ENCODE data around the gene IYD.

Gene IYD

DNA sequence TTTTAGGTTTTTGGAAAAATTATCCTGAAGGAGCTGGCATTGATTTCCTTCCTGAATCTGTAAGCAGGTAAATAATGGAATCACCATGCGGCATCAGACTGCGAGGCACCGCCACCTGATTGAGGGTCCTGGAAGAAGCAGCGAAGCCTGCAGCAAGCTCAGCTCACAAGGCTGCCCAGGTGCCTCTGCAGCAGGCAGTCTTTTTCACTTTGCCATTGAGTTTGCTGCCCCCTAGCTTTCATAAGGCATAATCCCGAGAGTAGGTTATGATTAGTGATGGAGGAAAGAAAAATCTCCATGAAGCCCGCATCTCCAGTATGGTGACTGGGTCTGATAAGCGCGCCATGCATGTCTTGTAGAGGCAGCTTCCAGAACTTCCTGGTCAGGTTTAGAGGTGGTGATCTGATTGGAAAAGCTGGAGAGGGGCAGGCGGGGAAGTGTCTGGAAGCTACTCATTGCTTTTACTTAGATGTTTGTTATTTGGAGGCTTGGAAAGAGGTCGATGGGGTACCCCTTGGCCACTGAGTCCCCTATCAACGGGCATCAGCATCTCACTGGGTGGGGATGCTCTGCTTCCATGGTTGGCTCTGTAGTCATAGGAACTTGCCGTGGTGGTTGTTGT, 26.7 kb downstream of the IYD start:
- DNase-seq (ENCODE audit: low read depth) = no peak

DNA sequence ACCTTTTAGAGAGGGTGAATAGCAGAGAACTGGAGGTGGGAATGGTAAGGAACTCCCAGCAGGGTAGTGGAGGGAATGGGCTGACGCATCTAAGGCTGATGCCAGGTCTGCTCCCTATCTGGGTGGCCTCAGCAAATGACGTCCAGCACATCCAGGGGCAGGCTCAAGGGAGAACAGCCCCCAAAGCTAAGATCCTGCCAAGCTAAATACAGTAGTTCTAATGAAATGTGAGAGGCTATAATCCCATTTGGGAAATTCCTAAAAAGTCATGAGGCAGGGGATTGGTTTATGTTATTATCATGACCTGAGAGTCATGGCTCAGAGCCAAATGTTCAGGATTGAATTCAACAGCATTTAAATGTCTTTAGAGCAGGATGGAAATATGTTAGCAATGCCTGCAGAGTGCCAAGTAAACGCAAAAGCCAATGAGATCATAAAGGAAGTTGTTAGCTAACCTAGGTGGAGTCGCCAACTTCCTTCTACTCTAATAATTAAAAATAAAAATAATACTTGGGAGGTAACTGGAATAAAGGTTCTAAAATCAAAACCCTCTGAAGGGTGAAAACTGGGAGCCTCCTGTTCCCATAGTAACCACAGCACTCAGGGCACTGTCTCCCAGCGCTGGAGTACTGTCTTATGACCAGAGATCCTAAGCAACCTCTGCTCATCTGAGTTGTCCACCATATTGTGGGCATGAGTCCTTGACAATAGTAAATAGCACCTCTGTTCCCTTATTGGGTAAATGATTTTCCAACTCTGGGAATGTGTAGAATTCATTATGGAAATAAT, 34.8 kb downstream of the IYD start:
- DNase-seq (ENCODE audit: low read depth) = no peak

DNA sequence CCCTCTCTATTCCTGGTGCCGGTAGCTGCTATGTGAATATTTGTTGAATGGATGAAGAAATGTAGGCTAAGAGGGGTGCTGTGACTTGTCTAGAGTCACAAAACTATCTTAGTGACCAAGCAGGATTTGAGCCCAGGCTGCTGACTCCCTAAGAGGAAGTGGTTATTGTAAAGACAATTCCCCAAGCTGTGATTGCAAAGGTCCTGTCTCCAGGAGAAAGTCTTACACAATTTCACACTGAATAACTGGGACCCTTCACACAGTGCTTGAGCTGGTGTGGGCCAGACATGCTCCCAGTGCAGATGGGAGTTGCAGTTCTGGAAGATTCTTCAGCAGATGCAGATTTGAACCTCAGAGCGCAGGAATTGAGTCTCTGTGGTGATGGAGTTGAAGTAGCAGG, 38.1 kb downstream of the IYD start:
- DNase-seq (ENCODE audit: low read depth) = no peak

DNA sequence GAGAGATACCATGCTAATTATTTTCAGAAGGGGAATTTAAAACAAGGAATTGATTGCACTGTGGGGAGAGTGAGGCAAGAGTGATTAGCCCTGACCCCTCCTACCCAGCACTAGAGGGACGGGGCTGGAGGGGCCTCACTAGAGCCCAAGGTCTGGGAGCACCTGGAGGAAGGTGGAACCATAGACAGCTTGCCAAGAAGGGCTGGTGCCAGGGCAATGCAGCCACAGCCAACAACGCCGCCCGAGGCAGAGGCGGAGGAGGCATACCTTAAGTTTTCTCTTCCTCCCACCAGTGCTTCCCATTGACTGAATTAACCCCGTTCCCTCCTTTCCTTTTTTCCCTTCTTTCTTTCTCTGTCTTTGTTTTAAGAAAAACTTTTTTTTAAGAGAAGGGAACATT, 40.0 kb downstream of the IYD start:
- DNase-seq (ENCODE audit: low read depth) = no peak

DNA sequence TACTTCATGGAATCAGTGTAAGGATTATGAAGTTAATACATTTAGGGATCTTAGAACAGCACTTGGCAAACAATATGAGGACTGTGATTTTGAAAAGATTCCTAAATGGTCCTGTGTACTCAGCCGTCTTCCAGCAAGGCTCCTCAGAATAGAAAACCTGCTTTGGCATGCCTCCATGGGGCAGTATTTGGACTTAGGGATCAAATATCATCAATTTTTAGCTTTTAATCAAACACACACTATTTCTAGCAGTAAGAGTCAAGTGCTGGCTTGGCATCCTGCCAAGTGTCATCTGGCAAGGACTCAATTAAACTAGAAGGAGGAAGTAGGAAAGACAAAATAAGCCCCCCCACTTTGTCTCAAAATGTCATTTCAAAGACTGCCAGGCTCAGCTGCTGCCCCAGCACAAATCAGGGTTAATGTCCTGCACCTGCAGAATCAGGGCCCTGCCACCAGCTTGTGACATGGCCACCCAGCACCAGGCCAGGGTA, 40.8 kb downstream of the IYD start:
- no peak for DNase-seq (ENCODE audit: low read depth)

DNA sequence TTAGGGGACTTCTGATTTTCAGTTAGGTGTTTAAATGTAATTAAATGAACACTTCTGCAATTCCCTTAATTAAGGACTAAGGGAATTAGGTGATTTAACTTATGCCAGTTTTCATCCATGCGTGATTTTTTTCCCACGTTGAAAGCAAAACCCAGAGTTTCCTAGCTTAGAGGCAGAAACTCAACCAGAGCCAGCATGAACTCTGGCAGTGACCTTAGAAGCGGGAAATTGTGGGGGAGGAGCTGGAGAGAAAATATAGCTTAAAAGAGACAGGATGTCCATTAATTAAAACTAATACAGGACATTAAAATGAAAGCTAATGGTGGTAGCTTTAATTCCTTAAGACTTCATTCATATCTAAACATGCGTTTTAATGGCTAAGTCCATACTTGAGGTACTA, 41.6 kb downstream of the IYD start:
- no peak for DNase-seq (ENCODE audit: low read depth)

DNA sequence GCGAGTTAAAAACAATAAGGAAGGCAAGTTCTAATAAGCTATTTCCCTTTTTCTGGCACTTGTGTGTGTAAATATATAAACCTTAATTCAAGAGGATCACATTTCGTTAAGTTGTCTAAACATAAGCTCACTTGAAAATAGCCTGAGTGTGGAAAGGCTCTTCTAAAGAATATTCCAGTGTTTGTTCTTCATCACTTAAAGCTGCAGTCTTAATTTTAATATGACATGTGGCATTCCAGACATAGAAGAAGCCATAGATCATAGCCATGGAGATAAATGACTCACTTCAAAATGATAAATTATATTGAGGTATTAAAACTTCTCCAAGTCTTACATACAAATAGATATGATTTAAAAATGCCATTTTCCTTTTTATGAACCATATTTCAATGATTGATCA, 42.1 kb downstream of the IYD start:
- no peak for DNase-seq (ENCODE audit: low read depth)

DNA sequence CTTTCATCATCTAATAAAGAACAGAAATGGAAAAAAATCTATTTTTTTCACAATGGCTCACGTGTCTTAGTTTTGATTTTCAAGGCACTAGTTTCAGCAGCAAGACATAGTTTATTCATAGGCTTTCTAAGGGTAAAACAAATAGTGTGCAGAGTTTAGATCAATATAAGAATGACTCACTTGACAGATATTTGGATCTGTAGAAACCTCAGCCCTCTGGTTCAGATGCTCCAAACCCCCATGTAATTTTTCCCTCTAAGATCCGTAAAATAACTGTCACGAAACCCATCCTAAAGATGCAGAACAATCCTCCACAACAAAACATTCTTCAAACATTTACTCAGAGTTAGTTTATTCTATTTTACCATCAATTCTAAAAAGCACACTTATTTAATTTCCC, 43.4 kb downstream of the IYD start:
- DNase-seq (ENCODE audit: low read depth) = no peak

DNA sequence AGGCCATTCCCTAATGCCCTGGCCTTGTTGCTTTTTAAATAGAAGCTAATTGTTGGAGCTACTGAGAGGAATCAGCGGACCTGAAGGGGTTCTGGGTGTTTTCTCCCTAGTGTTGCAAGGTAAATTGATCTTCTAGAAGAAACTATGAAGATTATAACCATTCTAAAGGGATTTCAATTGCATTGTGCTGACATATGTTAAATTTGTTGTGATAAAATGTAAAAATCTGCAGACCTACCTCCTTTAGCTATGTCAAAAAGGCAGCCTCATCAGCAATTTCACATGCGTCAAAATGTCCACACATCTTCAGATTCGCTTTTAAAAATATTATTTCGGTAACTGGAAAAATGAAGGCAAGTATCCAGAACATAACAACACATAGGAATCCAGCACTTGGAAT, 44.4 kb downstream of the IYD start:
- DNase-seq (ENCODE audit: low read depth) = no peak

DNA sequence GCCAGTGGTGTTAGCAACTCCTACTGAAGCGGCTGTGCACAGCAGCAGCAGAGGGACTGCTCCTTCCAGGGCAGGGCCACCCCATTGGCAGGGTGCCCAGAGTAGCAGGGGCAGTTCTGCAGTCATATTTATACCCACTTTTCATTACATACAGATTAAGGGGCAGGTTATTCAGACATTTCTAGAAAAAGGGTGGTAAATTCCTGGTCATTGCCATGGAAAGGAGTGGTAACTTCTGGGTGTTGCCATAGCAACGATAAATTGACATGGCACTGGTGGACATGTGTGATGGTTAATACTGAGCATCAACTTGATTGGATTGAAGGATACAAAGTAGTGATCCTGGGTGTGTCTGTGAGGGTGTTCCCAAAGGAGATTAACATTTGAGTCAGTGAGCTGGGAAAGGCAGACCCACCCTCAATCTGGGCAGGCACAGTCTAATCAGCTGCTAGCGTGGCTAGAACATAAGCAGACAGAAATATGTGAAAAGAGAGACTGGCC, 45.0 kb downstream of the IYD start:
- no peak for DNase-seq (ENCODE audit: low read depth)

DNA sequence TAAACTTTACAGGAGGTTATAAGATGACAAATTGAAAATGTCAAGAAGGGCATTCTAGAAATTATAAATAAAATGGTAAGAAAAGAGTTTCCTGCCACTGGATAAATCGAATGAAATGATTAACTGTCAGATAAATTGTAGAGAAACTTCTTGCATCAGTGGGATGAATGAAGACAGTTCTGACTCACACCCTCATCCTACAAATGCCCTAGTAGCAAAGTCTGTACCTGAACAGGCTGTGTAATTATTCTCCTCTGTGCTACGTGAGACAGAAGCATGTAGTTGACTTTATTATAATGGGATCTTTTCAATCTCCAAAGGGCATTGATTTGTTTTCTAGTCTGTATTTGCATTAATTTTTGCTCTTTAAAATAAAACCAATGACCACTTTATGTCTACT, 47.3 kb downstream of the IYD start:
- no peak for DNase-seq (ENCODE audit: low read depth)

DNA sequence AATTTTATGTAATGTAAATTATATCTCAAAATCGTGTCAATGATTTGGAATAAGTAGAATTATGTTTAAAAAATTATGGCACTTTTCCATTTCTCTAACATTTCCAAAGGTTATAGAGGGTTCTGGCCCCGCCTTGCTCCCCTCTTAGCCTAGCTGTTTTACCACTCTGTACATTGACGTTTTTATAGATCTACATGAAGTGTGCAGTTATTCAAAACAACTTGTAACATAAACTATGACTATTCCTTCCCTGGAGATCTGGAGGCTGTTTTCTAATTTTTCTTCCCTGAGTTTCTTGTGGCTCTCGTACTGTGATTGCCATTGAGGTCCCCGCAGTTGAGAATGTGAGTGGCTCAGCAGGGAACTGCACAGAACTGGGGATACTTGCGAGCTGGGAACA, 48.4 kb downstream of the IYD start:
- no peak for DNase-seq (ENCODE audit: low read depth)

DNA sequence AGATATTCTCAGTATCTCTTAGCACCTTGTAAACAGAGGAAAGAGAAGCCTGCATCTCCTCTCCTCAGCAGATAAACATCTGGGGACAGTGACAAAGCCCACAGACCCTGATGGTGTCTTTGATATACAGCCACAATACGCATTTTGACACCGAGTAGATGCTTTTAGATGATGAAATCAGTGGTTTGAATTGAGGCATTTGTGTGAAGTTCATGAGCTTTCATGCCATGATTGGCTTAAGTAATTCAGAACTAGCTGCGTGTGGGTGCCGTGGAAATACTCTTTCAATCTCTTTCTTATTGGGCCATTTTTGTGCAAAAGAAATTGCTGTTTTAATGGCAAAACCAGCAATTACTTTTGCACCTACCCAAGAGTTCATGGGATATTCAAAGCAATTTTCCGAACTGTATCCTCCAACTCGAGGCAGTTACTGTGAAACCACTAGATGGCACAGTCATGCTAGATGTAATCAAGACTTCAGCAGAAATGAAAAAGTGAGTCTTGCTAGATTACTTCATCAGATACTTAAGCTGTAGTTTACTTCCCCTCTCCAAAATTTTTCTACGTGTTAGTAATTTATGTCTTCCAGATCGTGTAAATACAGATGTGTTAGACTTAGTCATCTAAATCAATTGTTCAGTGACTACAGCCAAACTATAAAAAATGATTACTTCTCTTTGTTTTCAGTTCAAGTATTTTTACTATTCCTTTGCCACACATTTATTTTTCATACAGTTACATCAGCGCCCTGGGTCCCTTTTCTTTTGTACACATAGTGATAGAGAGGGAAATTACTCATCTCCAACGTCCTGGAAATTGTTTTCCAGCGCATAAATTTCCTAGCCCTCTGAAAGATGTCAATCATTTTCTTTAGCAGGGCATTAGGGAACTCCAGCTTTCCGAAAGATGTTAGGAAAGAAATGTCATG, 49.4 kb downstream of the IYD start:
- DNase-seq (ENCODE audit: low read depth) = peak; percentile 6

DNA sequence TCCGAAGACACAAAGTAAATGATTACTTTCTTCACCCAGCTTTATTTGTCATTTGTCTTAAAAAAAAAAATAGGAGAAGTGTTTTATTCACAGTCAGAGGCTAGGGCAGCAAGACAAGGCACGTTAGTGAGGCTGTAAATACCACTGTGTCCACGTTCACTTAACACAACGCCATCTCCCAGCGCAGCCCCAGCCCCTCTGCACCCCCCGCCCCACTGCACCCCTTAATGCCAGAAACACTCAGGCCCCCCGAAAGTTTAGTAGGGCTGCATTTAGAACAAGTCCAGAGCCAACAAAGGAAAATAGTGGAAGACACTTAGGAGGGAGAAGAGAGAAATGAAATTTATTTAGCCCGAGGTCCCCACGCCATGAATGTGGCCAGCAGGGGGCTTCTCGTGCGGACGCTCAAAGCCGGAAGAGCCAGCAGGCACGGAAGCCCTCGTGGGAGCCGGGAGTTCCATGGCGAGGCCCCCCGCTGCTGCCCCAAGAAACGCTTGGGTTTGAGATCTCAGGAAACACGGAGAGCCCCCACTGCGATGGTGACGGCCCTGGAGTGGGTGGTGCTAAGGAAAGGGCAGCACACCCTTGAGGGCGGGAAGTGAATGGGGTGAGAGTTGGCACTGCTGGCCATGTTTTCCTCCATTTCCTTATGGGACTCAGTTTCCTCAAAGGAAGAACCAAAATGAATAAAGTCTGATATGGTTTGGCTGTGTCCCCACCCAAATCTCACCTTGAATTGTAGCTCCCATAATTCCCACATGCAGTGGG, 50.2 kb downstream of the IYD start:
- DNase-seq (ENCODE audit: low read depth) = peak; percentile 23

DNA sequence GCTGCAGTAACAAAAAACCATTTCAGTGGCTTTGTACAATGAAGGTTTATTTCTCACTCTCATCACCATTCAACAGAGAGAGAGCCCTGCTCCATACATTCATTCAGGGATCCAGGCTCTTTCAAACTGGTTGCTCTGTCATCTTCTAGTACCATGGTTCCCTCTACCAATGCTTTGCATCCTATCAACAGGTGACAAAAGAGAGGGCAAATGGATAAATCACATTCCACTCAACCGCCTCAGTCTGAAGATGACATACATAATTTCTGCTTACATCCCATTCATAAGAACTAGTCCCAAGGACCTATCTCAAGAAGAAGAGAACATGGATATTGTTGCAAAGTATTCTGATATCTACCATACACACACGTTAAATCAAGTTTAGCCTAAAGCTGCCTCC, 51.6 kb downstream of the IYD start:
- DNase-seq (ENCODE audit: low read depth) = no peak

DNA sequence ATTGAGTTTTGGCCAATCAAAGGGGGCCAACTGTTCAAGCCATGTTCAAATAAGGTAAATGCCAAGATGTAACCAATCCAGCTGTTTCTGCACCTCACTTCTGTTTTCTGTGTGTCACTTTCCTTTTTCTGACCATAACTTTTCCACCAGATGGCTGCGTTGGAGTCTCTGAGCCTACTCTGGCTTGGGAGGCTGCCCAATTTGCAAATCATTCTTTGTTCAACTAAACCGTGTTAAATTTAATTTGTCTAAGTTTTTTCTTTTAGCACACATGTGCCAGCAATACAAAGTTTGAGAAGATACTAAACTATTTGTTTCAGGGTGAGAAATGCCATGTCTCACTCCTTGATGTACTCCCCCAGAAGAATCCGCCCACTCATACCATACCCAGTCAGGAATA, 52.1 kb downstream of the IYD start:
- no peak for DNase-seq (ENCODE audit: low read depth)

DNA sequence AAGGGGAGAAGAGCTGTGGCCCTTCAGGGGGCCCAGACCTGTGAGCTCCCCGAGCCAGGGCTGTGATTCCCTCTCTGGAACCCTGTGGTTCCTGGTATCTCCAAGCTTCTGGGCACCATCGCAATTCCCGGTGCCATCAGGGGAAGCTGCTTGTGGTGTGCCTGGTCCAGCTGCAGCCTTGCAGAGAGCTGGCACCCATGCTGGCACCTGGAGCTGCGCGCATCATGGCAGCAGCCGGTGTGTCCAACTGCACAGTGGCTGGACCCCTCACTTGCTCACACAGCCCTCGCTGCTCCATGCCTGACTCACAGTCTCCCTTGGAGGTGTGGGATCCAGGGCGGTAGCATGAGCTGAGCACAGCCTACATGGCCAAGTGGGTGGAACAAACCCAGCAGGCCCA, 56.7 kb downstream of the IYD start:
- no peak for DNase-seq (ENCODE audit: low read depth)

DNA sequence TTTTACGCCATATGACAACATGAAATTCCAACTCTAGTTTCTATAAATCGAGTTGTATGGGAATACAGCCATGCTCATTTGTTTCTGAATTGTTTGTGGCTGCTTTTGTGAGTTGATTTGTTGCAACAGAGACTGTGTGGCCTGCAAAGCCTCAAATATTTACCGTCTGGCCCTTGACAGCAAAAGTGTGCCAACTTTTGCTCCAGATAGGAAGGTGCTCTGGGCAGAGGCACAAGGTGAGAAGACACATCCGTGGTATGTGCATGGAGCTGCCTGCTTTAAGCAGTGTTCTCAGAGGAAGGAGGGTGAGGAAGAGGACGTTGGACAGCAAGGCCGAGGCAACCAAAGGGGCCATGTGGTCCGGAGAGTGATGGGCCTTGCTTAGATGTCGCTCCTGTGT, 57.4 kb downstream of the IYD start:
- no peak for DNase-seq (ENCODE audit: low read depth)

DNA sequence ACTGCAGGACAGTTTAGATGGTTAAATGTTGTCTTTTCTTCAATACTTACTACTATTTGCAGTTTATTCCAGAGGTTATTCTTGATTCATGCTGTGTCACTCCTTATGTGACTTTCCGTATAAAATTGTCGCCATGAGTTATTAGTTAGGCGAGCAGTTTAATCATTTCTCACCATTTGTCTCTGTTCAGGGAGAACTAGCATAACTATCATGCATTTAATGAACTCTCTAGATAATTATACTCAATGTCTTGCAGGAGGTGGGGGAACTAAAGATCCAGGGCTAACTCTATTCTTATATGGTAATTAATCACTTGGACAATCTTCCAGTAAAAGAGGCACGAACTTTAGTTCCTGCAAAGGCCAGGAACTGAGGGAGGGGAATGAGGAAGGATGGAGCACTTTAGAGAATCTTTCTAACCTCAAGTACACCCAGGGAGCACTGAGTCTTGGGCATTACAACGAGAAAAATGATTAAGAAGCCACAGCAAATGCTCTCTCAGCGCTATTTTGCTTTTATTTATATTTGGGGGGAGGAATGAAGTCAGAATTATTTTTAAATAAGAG, 58.3 kb downstream of the IYD start:
- no peak for DNase-seq (ENCODE audit: low read depth)

DNA sequence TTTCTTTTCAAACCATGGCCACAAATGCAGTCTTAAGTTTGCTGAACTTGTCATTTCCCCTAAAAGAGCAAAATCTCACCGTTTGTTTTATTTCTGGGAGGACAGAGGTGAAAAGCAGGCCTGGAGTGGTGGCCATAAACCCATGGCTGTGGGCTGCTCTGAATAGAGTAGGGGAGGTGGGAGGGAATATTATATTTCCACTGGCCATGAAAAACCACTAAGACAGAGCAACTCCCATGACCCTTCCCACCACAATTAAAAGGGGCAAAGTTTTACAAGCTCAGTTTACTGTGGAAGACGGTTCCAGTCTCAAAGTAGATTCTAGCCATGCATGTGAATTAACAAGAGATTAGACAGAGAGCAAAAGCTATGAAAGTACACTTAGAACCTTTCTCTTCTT, 59.0 kb downstream of the IYD start:
- DNase-seq (ENCODE audit: low read depth) = no peak

DNA sequence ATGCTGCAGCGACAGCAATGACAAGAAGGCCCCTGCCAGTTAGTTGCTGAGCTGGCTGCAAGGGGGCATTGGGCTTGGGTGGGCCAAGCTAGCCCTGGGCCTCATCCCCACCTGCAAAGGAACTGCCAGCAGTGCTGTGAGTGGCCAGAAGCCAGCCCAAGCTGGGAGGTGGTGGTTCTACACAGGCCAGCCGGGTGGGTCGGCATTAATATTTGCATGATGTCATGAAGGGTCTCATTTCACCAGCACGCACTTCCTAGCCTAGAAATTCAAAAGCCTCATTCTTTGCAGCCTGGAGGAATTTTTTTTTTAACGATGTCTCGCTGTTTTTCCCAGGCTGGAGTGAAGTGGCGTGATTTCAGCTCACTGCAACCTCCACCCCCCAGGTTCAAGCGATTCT, 62.0 kb downstream of the IYD start:
- no peak for DNase-seq (ENCODE audit: low read depth)

DNA sequence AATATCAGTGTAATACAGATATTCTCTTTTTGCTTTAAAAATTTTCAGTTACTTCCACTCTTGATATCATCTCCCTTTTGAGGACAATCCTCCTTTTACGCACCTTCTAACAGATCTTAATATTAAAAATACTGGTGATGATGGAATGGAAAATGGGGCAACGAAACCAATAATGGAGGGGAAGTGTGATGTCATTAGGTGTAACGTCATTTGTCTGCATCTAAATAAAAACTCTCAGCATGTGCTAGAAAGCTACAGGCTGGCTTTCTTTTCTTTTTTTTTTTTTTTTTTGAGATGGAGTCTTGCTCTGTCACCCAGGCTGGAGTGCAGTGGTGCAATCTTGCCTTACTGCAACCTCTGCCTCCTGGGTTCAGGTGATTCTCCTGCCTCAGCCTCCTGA, 66.5 kb downstream of the IYD start:
- DNase-seq (ENCODE audit: low read depth) = no peak
